ENCODE data around the gene DEFB124. TPM values are rescaled to one million over a fixed set of nuclear protein-coding genes. Genes with fewer than 3 reads are reported as not detected.
"Not testable (repeated sequence)": the region's sequence is repeated elsewhere in the genome, so short reads cannot be mapped to it uniquely, and the experiment has no call there.

DEFB124 gene
- total RNA-seq, 1 donor from 2014 or later, result not detected

- Mint-ChIP-seq H3K27ac (no peak overlapping the region), H3K27me3 (ENCODE audit: insufficient read depth) (peaks cover 4% of the 10 kb centered on the region), H3K36me3 (ENCODE audit: low read depth) (no peaks in the 10 kb centered on the region), H3K4me3 (no peak overlapping the region), H3K9me3 (no peaks in the 10 kb centered on the region), H3K4me1 (ENCODE audit: low read depth) (no peaks in the 10 kb centered on the region)
- intact Hi-C loops (cut with micrococcal nuclease), result no loop called here
- DNase-seq (ENCODE audit: low spot score), result no peak
Observed at GRCh38 chr20:31430568-31431115, 44.3 kb downstream of the DEFB124 start.

GRCh38 chr20:31427576-31427975, 47.4 kb downstream of the DEFB124 start:
- intact Hi-C loops (cut with micrococcal nuclease); H3K4me3 Mint-ChIP-seq; H3K27me3 Mint-ChIP-seq (ENCODE audit: insufficient read depth); H3K9me3 Mint-ChIP-seq; DNase-seq (ENCODE audit: low spot score); H3K27ac Mint-ChIP-seq; H3K36me3 Mint-ChIP-seq (ENCODE audit: low read depth); H3K4me1 Mint-ChIP-seq (ENCODE audit: low read depth): not testable (repeated sequence)

- H3K36me3 Mint-ChIP-seq (ENCODE audit: low read depth); H3K4me3 Mint-ChIP-seq; intact Hi-C loops (cut with micrococcal nuclease); DNase-seq (ENCODE audit: low spot score); H3K9me3 Mint-ChIP-seq; H3K4me1 Mint-ChIP-seq (ENCODE audit: low read depth); H3K27ac Mint-ChIP-seq; H3K27me3 Mint-ChIP-seq (ENCODE audit: insufficient read depth): not testable (repeated sequence)
Observed at GRCh38 chr20:31426891-31427551, 47.9 kb downstream of the DEFB124 start.

GRCh38 chr20:31425797-31426196, 49.1 kb downstream of the DEFB124 start:
- no peak for DNase-seq (ENCODE audit: low spot score)
- Mint-ChIP-seq H3K27ac (no peak overlapping the region), H3K4me3 (no peak overlapping the region), H3K36me3 (ENCODE audit: low read depth) (no peaks in the 10 kb centered on the region), H3K9me3 (no peaks in the 10 kb centered on the region), H3K27me3 (ENCODE audit: insufficient read depth) (peaks cover 3% of the 10 kb centered on the region), H3K4me1 (ENCODE audit: low read depth) (no peaks in the 10 kb centered on the region)
- intact Hi-C loops (cut with micrococcal nuclease), result no loop called here

GRCh38 chr20:31418307-31418706, 56.6 kb downstream of the DEFB124 start:
- DNase-seq (ENCODE audit: low spot score), result no peak
- Mint-ChIP-seq H3K4me3 (no peak overlapping the region), H3K9me3 (no peaks in the 10 kb centered on the region), H3K27me3 (ENCODE audit: insufficient read depth) (peaks cover 3% of the 10 kb centered on the region), H3K27ac (no peak overlapping the region), H3K36me3 (ENCODE audit: low read depth) (no peaks in the 10 kb centered on the region), H3K4me1 (ENCODE audit: low read depth) (no peaks in the 10 kb centered on the region)
- intact Hi-C loops (cut with micrococcal nuclease), result no loop called here

- Mint-ChIP-seq H3K4me1 (ENCODE audit: low read depth) (no peaks in the 10 kb centered on the region), H3K36me3 (ENCODE audit: low read depth) (no peaks in the 10 kb centered on the region), H3K27ac (no peak overlapping the region), H3K4me3 (no peak overlapping the region), H3K9me3 (no peaks in the 10 kb centered on the region), H3K27me3 (ENCODE audit: insufficient read depth) (no peaks in the 10 kb centered on the region)
- intact Hi-C loops (cut with micrococcal nuclease), result no loop called here
- no peak for DNase-seq (ENCODE audit: low spot score)
Observed at GRCh38 chr20:31415653-31416052, 59.3 kb downstream of the DEFB124 start.

Other genes with a start within 250 kb of the DEFB124 start
- not detected in 2 replicates for gene DEFB115, start 217.5 kb downstream of the DEFB124 start, total RNA-seq
- gene DEFB116, start 166.5 kb downstream of the DEFB124 start, total RNA-seq, result not detected in 2 replicates
- not detected in 2 replicates for gene DEFB118, start 106.5 kb downstream of the DEFB124 start, total RNA-seq
- not detected in 2 replicates for gene DEFB119, start 84.5 kb downstream of the DEFB124 start, total RNA-seq
- gene DEFB121, start 68.9 kb downstream of the DEFB124 start, total RNA-seq, result not detected in 2 replicates
- not detected in 2 replicates for gene DEFB123, start 34.5 kb downstream of the DEFB124 start, total RNA-seq
- not detected in 2 replicates for gene REM1, start 161 bp upstream of the DEFB124 start, total RNA-seq
- 215 and 228 TPM in 2 replicates for gene HM13, start 39.3 kb upstream of the DEFB124 start, total RNA-seq
- 3.4 and 4.0 TPM in 2 replicates for gene ID1, start 130.2 kb upstream of the DEFB124 start, total RNA-seq
- not detected in 2 replicates for gene COX4I2, start 162.8 kb upstream of the DEFB124 start, total RNA-seq
- 417 and 420 TPM in 2 replicates for gene BCL2L1, start 247.7 kb upstream of the DEFB124 start, total RNA-seq